BJ (cell line): ENCODE results near the gene NPC1. TPM values are rescaled to one million over a fixed set of nuclear protein-coding genes. Genes with fewer than 3 reads are reported as not detected.

ENCODE experiments used
- CTCF ChIA-PET: fragments of 350-600 bp; formaldehyde crosslinking; extraction: SDS; loops from one replicate; lab custom pipeline; 2021; ENCODE audit warnings: antibody characterized with exemption, inconsistent platforms; lab: Yijun Ruan, JAX
- POLR2A ChIA-PET: fragments of 300-600 bp; sonication (Branson Sonifier 250); formaldehyde crosslinking; extraction: SDS; loops from one replicate; lab custom pipeline; 2021; ENCODE audit warnings: antibody characterized with exemption; lab: Charles Lee
- DNase-seq: peaks from one replicate; pipeline ENCODE4 v3.0.0-alpha.2; 2011; ENCODE audit warnings: low read depth
- H3K27me3 ChIP-seq: 2 replicates; pipeline ENCODE4 v1.6.0; 2011; ENCODE audit warnings: low read length; ENCODE audit not compliant: control insufficient read depth, insufficient read depth
- H3K36me3 ChIP-seq: 2 replicates; pipeline ENCODE4 v1.5.1; 2011; ENCODE audit warnings: low read length; ENCODE audit not compliant: control insufficient read depth, insufficient read depth
- H3K4me3 ChIP-seq: 2 replicates; pipeline ENCODE4 v1.5.1; 2011; ENCODE audit warnings: low read depth, mild to moderate bottlenecking, control low read depth, low read length
- CTCF ChIP-seq: IDR thresholded peaks from 2 replicates; pipeline ENCODE4 v1.5.1; 2011; ENCODE audit warnings: low read depth, mild to moderate bottlenecking, control low read depth, inconsistent platforms, low read length, moderate library complexity; ENCODE audit not compliant: insufficient read depth
- polyA plus RNA-seq: library from polyadenylated mRNA; depleted of rRNA; stranded (reverse); fragments of >200 nt; gene quantifications from 2 replicates; pipeline ENCODE4 v1.2.3, GENCODE V29; 2011

The NPC1 gene
- polyA plus RNA-seq, 1 experiment = 54.5 TPM

- no peak for DNase-seq
- H3K4me3 ChIP-seq = no peak overlapping the region
- POLR2A ChIA-PET = interaction anchor here (0.6 kb wide), 1 partner anchor 111 kb away, joined by 4 read pairs; no protein-coding TSS in a partner anchor
- peaks cover 1% of the 10 kb centered on the region; the same call in 1 of the 2 replicates for H3K36me3 ChIP-seq
- no peak for TF ChIP-seq CTCF
- H3K27me3 ChIP-seq = no peaks in the 10 kb centered on the region
- CTCF ChIA-PET = interaction anchor here (1.2 to 2.2 kb wide), 2 partner anchors 74 to 118 kb away, joined by 5 to 6 read pairs; no protein-coding TSS in a partner anchor
Measured at GRCh38 chr18:23584019-23584983, 2.0 kb downstream of the NPC1 start.

- peaks cover 1% of the 10 kb centered on the region; the same call in 1 of the 2 replicates for H3K36me3 ChIP-seq
- no peaks in the 10 kb centered on the region for H3K27me3 ChIP-seq
- no peak overlapping the region for H3K4me3 ChIP-seq
- POLR2A ChIA-PET = interaction anchor here (0.6 kb wide), 1 partner anchor 112 kb away, joined by 4 read pairs; no protein-coding TSS in a partner anchor
- no peak for TF ChIP-seq CTCF
- no peak for DNase-seq
- CTCF ChIA-PET = interaction anchor here (0.9 kb wide), 2 partner anchors 67 to 167 kb away, joined by 3 to 6 read pairs; no protein-coding TSS in a partner anchor
Measured at GRCh38 chr18:23583071-23583865, 3.0 kb downstream of the NPC1 start.

- no peak for TF ChIP-seq CTCF
- CTCF ChIA-PET = interaction anchor here (0.5 to 2.8 kb wide), 7 partner anchors 11 to 122 kb away, joined by 3 to 11 read pairs (median 4); no protein-coding TSS in a partner anchor
- Histone ChIP-seq H3K36me3 (peaks cover 3% of the 10 kb centered on the region; the same call in 1 of the 2 replicates), H3K4me3 (no peak overlapping the region), H3K27me3 (no peaks in the 10 kb centered on the region)
- peak; percentile 51 for DNase-seq
- POLR2A ChIA-PET = interaction anchor here (0.6 kb wide), 1 partner anchor 108 kb away, joined by 3 read pairs; no protein-coding TSS in a partner anchor
Measured at GRCh38 chr18:23580677-23581367, 5.5 kb downstream of the NPC1 start.

DNA sequence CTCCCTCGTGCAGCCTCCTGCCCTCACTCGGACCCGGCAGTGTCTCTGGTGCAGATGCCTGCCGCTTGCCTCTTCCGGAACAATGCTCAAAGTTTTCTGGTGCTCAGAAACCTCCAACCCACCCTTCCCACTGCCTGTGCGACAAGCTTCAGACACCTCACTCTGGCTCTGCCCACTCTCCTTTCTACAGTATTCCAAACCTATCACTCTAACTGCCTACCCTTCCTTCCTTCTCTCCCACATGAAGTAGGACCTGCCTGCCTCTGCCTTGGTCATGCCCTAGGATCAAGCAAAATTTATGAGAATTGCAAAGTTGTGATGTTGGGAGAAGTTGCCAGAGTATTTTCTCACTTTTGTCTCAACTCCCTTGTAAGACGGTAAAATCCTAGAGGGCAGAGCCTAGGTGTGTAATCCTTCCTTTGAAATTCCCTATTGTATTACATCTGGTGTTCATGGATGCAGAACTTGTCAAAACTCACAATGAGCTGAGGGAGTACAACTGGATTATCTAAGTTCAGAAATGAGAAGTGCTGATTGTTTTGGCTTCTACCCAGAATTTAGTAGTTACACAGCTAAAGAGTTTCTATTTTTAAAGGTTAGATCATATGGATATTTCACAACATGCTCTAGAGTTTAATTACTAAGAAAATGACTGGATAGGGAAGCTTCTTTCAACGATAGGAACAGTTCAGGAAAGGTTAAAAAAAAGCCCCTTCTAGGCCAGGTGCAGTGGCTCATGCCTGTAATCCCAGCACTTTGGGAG lies 7.2 kb downstream of the NPC1 start:
- ChIA-PET POLR2A (interaction anchor here (0.7 kb wide), 1 partner anchor 19 kb away, joined by 4 read pairs; no protein-coding TSS in a partner anchor), CTCF (interaction anchor here (0.7 to 2.8 kb wide), 5 partner anchors 9 to 308 kb away, joined by 3 to 11 read pairs (median 3); no protein-coding TSS in a partner anchor)
- Histone ChIP-seq H3K4me3 (no peak overlapping the region), H3K27me3 (no peaks in the 10 kb centered on the region), H3K36me3 (peaks cover 6% of the 10 kb centered on the region; the same call in 1 of the 2 replicates)
- TF ChIP-seq CTCF = no peak
- DNase-seq = no peak
